ENCODE measurements around the gene RIC8B.
"Not testable (repeated sequence)": the region's sequence is repeated elsewhere in the genome, so short reads cannot be mapped to it uniquely, and the experiment has no call there.

Gene RIC8B

GRCh38 chr12:106907411-106907810, 132.9 kb downstream of the RIC8B start:
- DNase-seq, result no peak

DNA sequence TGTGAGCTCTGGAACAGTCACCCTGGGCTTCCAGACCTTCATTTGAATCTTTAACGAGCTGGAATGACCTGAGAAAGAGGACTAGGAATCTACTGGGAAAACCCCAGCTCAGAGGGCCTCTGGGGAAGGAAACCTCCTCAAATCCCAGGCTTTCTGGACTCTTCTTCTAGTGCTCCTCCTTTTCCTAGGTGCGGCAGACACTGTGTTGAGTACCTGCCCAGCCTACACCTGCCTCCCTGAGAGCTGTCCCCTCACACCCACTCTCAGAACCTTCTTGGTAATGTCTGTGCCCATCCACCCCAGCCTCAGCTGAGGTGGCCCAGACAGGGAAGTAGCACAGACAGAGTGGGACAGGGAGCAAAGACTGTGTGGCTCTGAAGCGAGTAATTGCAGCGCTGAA, 133.4 kb downstream of the RIC8B start:
- DNase-seq, result no peak

- DNase-seq, result no peak
Measured at GRCh38 chr12:106908561-106908960, 134.1 kb downstream of the RIC8B start.

DNA sequence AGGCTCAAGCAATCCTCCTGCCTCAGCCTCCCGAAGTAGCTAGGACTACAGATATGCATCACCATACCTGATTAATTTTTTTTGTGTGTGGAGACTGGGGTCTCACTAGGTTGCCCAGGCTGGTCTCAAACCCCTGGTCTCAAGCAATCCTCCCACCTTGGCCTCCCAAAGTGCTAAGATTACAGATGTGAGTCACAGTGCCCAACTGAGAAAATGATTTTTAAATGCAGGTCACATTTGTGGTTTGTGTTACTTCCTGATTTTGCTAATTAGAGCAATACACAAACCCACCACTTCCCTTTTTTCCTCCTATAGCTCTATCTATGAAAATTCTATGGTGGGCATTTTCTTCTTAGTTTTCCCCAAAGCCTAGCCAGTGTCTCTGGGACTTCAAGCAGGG, 135.7 kb downstream of the RIC8B start:
- no peak for DNase-seq

DNA sequence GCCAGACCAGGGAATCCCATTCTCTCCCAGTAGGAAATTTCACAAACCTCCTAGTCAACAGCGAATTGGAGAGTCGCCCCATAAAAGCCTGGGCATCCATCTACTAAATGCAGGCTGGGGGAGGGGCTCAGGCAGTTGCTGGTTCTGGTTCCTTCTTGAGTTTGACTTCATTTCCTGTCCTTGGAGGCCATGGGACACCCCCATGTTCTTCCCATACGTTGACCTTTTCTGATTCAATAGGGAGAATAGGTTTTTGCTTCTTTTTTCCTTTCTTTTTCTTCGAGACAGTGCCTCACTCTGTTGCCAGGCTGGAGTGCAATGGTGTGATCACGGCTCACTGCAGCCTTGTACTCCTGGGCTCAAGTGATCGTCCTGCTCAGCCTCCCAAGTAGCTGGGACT, 137.1 kb downstream of the RIC8B start:
- no peak for DNase-seq

DNA sequence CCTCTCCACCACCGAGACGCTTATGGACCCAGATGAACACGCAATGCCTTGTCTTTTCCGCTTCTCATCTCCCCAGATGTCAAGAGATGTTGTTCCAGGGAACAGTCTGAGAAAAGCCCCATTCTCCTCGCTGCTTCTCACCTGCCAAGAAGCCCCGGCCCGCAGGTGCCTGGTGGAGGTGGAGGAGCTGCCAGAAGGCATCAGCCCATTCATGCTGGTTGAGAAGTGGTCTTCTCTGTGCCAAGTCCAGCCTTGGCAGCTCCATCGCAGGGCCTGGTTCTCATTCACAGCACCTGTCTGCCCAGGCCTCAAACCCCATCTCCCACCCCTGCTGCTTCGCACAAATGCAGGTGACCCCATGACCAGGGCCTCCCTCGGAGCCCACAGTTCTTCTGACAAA, 139.0 kb downstream of the RIC8B start:
- no peak for DNase-seq

DNA sequence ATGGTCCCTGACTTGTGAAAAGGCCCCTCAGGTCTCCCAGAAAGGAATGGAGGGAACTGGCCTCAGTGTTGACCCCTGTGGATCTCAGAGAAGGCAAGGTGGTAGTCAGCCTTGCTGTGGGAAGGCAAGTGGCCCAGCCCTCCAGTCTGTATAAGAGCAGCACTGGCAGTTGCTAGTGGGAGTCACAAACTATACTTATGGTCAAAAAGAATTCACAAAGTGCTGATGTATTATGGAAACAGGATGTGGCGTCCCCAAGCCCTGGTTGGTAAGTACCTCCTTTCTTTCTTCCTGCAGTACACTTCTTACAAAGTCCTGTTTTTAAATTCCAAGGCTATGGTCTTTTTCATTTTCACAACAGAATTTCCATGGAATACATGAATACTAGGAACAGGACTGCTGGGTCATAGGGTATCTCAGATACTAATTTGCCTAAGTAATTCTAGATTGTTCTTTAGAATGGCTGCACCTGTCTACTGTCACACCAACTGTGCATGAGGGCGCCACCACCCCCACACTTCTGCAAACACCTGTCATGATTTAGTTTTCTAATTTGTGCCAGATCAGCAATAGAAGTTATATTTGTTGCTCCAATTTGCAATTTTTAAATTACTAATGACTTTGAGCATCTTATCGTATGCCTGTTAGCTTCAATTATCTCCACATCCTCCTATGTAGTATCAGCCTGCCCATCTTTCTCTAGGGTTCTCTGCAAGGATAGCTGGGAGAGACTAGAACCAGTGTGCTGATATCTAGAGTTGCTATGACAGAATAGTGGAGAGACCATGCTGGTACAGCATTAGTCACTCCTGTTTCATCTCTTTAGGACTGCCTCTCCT, 140.5 kb downstream of the RIC8B start:
- DNase-seq, result no peak

DNA sequence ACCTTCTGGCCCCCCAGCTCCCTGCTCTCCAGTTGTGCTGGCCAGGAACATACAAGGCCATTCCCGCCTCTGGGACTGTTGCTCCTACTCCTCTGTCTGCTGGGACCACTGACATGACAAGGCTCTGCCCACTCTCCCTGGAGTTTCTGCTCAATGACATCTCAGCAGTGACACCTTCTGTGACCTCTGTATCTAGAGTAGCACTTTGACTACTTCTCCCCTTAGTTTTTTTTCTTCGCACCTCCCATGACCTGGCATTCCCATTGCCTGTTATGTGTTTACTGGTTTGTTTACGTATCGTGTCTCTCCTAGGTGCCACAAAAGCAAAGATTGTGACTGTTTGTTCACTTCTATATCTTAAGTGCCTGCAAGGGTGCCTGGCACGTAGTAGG, 141.1 kb downstream of the RIC8B start:
- no peak for DNase-seq

- no peak for DNase-seq
Measured at GRCh38 chr12:106917503-106917902, 143.0 kb downstream of the RIC8B start.

DNA sequence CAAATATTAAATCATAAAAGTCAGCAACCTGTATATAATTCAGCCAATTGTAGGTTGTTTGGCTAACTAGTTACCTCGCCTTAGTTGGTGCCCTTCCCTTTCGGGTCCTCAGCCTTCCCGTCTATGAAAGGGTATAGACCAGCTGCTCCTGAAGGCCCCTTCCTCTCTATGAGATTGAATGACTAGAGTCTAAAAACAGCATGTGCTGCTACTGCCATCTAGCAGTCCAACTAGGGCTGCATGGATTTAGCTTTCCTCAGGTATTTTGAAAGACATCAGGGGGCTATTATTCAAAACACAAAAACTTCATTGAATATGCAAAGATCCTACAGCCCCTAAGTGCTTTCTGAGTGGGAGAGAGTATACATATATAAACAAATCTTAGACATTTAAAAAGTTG, 144.3 kb downstream of the RIC8B start:
- DNase-seq, result no peak

GRCh38 chr12:106919910-106920544, 145.5 kb downstream of the RIC8B start:
- peak; percentile 48 for DNase-seq

DNA sequence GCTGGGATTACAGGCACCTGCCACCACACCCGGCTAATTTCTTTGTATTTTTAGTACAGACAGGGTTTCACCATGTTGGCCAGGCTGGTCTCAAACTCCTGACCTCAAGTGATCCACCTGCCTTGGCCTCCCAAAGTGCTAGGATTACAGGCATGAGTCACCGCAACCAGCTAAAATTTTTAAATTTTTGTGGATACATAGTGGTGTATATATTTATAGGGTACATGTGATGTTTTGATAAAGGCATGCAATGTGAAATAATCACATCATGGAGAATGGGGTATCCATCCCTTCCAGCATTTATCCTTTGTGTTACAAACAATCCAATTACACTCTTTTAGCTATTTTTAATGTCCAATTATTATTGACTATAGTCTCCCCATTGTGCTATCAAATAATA, 147.5 kb downstream of the RIC8B start:
- not testable (repeated sequence) for DNase-seq

- DNase-seq, result not testable (repeated sequence)
Measured at GRCh38 chr12:106923594-106923993, 149.1 kb downstream of the RIC8B start.

GRCh38 chr12:106924268-106924861, 149.9 kb downstream of the RIC8B start:
- peak; percentile 2 for DNase-seq

- no peak for DNase-seq
Measured at GRCh38 chr12:106926657-106927056, 152.2 kb downstream of the RIC8B start.

DNA sequence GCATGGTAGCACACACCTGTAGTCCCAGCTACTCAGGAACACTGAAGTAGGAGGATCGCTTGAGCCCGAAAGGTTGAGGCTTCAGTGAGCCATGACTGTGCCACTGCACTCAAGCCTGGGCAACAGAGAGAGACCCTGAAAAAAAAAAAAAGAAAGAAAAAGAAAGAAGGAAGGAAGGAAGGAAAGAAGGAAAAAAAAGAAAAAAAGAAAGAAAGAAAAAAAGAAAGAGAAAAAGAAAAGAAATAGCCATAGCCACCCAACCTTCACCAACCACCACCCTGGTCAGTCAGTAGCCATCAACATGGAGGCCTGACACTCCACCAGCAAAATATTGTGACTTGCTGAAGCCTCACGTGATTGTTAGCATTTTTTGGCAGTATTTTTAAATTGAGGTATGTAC, 159.8 kb downstream of the RIC8B start:
- no peak for DNase-seq

Data from HCEC 1CT (cell line).